ENCODE results near the gene NACC1. TPM values are rescaled to one million over a fixed set of nuclear protein-coding genes. Genes with fewer than 3 reads are reported as not detected.

Gene NACC1
- total and polyA plus RNA-seq, 2 of the 13 experiments (the other 11 are each of a cell fraction or from before 2014, with no cell fraction given): 31.8 to 42.3 TPM

DNA sequence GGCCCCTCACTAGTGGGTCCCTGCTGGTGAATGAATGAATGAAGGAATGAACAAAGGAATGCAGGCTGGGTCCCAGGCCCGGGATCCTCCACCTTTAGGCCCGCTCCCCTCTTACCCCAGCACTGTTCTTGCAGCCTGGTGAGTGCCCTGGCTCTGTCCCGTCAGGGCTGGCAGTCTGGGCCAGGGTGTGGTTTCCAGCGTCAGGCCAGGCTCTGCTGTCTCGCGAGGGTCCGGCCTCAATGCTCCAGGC, 15.7 kb upstream of the NACC1 start (continued):
- TF ChIP-seq GPN1 (CRISPR knock-in tag; IDR thresholded peaks at IDR 0.05; ENCODE audit: borderline replicate concordance) (no peak), IRF9 (CRISPR knock-in tag; IDR thresholded peaks at IDR 0.05; ENCODE audit: borderline replicate concordance) (no peak), ZNF574 (CRISPR knock-in tag; IDR thresholded peaks at IDR 0.05) (0 out of 2 replicates have a peak, but pooled peaks have one; percentile 19), REXO4 (CRISPR knock-in tag; IDR thresholded peaks at IDR 0.05; ENCODE audit: borderline replicate concordance) (no peak), ZNF224 (CRISPR knock-in tag; IDR thresholded peaks at IDR 0.05) (no peak), ZFAT (CRISPR knock-in tag; conservative IDR thresholded peaks at IDR 0.05) (no peak), KLF13 (CRISPR knock-in tag; IDR thresholded peaks at IDR 0.05) (no peak), CCDC6 (CRISPR knock-in tag; IDR thresholded peaks at IDR 0.05) (no peak), ZNF280B (CRISPR knock-in tag; IDR thresholded peaks at IDR 0.05; ENCODE audit: borderline replicate concordance) (no peak), SNAPC5 (CRISPR knock-in tag; IDR thresholded peaks at IDR 0.05; ENCODE audit: borderline replicate concordance) (0 out of 2 replicates have a peak, but pooled peaks have one; percentile 33), ZFP1 (CRISPR knock-in tag; IDR thresholded peaks at IDR 0.05) (no peak), MAF1 (CRISPR knock-in tag; IDR thresholded peaks at IDR 0.05; ENCODE audit: borderline replicate concordance) (no peak), ZNF234 (CRISPR knock-in tag; conservative IDR thresholded peaks at IDR 0.05) (no peak), ZNF496 (CRISPR knock-in tag; IDR thresholded peaks at IDR 0.05; ENCODE audit: insufficient replicate concordance) (no peak), PITX1 (CRISPR knock-in tag; IDR thresholded peaks at IDR 0.05) (0 out of 2 replicates have a peak, but pooled peaks have one; percentile 25), RARA (CRISPR knock-in tag; IDR thresholded peaks at IDR 0.05) (no peak), ZNF891 (CRISPR knock-in tag; IDR thresholded peaks at IDR 0.05) (no peak), ZNF317 (CRISPR knock-in tag; IDR thresholded peaks at IDR 0.05) (no peak), ZNF264 (CRISPR knock-in tag; IDR thresholded peaks at IDR 0.05) (no peak), ZBTB1 (CRISPR knock-in tag; IDR thresholded peaks at IDR 0.05; ENCODE audit: borderline replicate concordance) (no peak), ARHGAP35 (CRISPR knock-in tag; IDR thresholded peaks at IDR 0.05; ENCODE audit: borderline replicate concordance) (no peak), SKI (IDR thresholded peaks at IDR 0.05; ENCODE audit: partially characterized antibody) (no peak), JDP2 (CRISPR knock-in tag; IDR thresholded peaks at IDR 0.05; ENCODE audit: borderline replicate concordance) (no peak), RXRB (CRISPR knock-in tag; IDR thresholded peaks at IDR 0.05; ENCODE audit: borderline replicate concordance) (no peak)
- TF ChIP-seq, protein P1, sequence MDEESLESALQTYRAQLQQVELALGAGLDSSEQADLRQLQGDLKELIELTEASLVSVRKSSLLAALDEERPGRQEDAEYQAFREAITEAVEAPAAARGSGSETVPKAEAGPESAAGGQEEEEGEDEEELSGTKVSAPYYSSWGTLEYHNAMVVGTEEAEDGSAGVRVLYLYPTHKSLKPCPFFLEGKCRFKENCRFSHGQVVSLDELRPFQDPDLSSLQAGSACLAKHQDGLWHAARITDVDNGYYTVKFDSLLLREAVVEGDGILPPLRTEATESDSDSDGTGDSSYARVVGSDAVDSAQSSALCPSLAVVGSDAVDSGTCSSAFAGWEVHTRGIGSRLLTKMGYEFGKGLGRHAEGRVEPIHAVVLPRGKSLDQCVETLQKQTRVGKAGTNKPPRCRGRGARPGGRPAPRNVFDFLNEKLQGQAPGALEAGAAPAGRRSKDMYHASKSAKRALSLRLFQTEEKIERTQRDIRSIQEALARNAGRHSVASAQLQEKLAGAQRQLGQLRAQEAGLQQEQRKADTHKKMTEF (CRISPR knock-in tag; IDR thresholded peaks at IDR 0.05): no peak

Data from HepG2 (cell line).